ENCODE results near the gene GAPVD1. TPM values are rescaled to one million over a fixed set of nuclear protein-coding genes. Genes with fewer than 3 reads are reported as not detected.
"Not testable (repeated sequence)": the region's sequence is repeated elsewhere in the genome, so short reads cannot be mapped to it uniquely, and the experiment has no call there.

Gene GAPVD1
- 54.8 TPM for total RNA-seq

- Histone ChIP-seq H3K27ac (peak within 1 kb of the TSS; percentile 89), H3K9me3 (no peaks in the 10 kb centered on the region), H3K36me3 (peaks cover 0 to 3% of the 10 kb centered on the region in 2 donors), H3K27me3 (no peaks in the 10 kb centered on the region), H3K4me1 (peaks cover 33% of the 10 kb centered on the region), H3K4me3 (peak within 1 kb of the TSS; percentile 89 to 99)
- TF ChIP-seq POLR2AphosphoS5 (IDR thresholded peaks at IDR 0.05; ENCODE audit: insufficient read depth in 1 of 2, low read depth in 1 of 2) (peak in 1 of 2 donors; percentile 70), CTCF (IDR thresholded peaks at IDR 0.05) (peak in 2 of 3 experiments; percentile 14 to 23), POLR2A (IDR thresholded peaks at IDR 0.05) (peak in 1 of 2 donors; percentile 54)
- DNase-seq (ENCODE audit: extremely low spot score in 2 of 2) = peak in 1 of 2 donors; percentile 87
- intact Hi-C loops (cut with DNase I) = no loop called here
Observed at GRCh38 chr9:125261501-125262293, at the start of gene GAPVD1. Gene GAPVD1, plus strand, starts transcription at chr9:125261826. Its CDS starts 37,096 bp downstream, at chr9:125298922.

- Histone ChIP-seq H3K9me3 (no peaks in the 10 kb centered on the region), H3K27me3 (no peaks in the 10 kb centered on the region), H3K27ac (no peak overlapping the region), H3K4me1 (no peaks in the 10 kb centered on the region), H3K4me3 (no peak overlapping the region), H3K36me3 (peaks cover 0 to 19% of the 10 kb centered on the region in 2 donors)
- DNase-seq (ENCODE audit: extremely low spot score in 2 of 2) = no peak
- TF ChIP-seq POLR2A (IDR thresholded peaks at IDR 0.05) (no peak), POLR2AphosphoS5 (IDR thresholded peaks at IDR 0.05; ENCODE audit: insufficient read depth in 1 of 2, low read depth in 1 of 2) (no peak), CTCF (IDR thresholded peaks at IDR 0.05) (no peak)
- intact Hi-C loops (cut with DNase I) = no loop called here
Observed at GRCh38 chr9:125214186-125214585, 47.4 kb upstream of the GAPVD1 start.

GRCh38 chr9:125218621-125219020 is 43.0 kb upstream of the GAPVD1 start:
- intact Hi-C loops (cut with DNase I) = no loop called here
- no peak overlapping the region for H3K27ac ChIP-seq
- no peaks in the 10 kb centered on the region for H3K9me3 ChIP-seq
- no peak overlapping the region for H3K4me3 ChIP-seq
- H3K4me1 ChIP-seq = no peaks in the 10 kb centered on the region
- H3K36me3 ChIP-seq = peaks cover 0 to 15% of the 10 kb centered on the region in 2 donors
- no peak for DNase-seq (ENCODE audit: extremely low spot score in 2 of 2)
- H3K27me3 ChIP-seq = no peaks in the 10 kb centered on the region
- TF ChIP-seq CTCF (IDR thresholded peaks at IDR 0.05) = no peak
- TF ChIP-seq POLR2A (IDR thresholded peaks at IDR 0.05) = no peak
- no peak for TF ChIP-seq POLR2AphosphoS5 (IDR thresholded peaks at IDR 0.05; ENCODE audit: insufficient read depth in 1 of 2, low read depth in 1 of 2)

- H3K27ac ChIP-seq; H3K4me3 ChIP-seq; H3K4me1 ChIP-seq; intact Hi-C loops (cut with DNase I); H3K9me3 ChIP-seq; DNase-seq (ENCODE audit: extremely low spot score in 2 of 2); H3K27me3 ChIP-seq: not testable (repeated sequence)
- peaks cover 0 to 25% of the 10 kb centered on the region in 2 donors for H3K36me3 ChIP-seq
Observed at GRCh38 chr9:125224858-125225257, 36.8 kb upstream of the GAPVD1 start.

- peaks cover 0 to 18% of the 10 kb centered on the region in 2 donors for H3K36me3 ChIP-seq
- TF ChIP-seq CTCF (IDR thresholded peaks at IDR 0.05) = no peak
- TF ChIP-seq POLR2AphosphoS5 (IDR thresholded peaks at IDR 0.05; ENCODE audit: insufficient read depth in 1 of 2, low read depth in 1 of 2) = no peak
- no peak for TF ChIP-seq POLR2A (IDR thresholded peaks at IDR 0.05)
- no peaks in the 10 kb centered on the region for H3K4me1 ChIP-seq
- no peak overlapping the region for H3K4me3 ChIP-seq
- H3K27ac ChIP-seq = no peak overlapping the region
- no peak for DNase-seq (ENCODE audit: extremely low spot score in 2 of 2)
- intact Hi-C loops (cut with DNase I) = no loop called here
- no peaks in the 10 kb centered on the region for H3K27me3 ChIP-seq
- no peaks in the 10 kb centered on the region for H3K9me3 ChIP-seq
Observed at GRCh38 chr9:125227761-125228160, 33.9 kb upstream of the GAPVD1 start.
